CD4-positive, alpha-beta T cell treated with Interleukin-2 at 100 ng/mL for 4 hours (primary cell): ENCODE results near the gene CDH1.

Source experiments
- DNase-seq: peaks from one replicate; pipeline ENCODE4 v3.0.0-alpha.2; 2020; ENCODE audit warnings: low spot score

Gene CDH1

DNA sequence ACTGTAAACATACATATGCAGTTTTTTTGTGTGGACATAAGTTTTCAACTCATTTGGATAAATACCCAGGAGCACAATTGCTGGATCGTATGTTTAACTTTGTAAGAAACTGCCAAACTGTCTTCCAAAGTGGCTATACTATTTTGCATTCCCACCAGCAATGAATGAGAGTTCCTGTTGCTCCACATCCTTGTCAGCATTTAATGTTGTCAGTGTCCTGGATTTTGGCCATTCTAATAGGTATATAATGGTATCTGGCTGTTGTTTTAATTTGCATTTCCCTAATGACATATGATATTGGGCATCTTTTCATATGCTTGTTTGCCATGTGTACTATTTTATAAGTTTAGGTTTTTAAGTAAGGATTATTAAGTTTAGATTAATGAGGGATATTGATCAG is 120.4 kb downstream of the CDH1 start:
- DNase-seq, result no peak

DNA sequence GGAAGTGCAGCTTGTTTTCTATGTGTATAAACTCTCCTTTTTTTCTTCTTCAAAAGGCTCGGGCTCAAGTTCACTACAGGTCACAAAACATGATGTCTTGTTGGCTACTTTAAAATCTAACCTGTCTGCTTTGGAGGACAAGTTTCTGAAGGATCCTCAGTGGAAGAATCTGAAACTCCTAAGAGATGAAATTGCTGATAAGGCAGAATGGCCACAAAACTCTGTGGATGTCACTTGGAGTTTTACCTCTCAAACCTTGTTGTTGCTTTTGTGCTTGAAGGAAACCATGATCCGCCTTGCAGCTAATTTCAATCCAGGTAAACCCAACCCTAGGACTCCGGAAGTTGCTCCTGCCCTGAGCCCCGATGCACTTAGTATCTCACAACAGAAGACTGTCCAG is 122.7 kb downstream of the CDH1 start:
- DNase-seq, result no peak

DNA sequence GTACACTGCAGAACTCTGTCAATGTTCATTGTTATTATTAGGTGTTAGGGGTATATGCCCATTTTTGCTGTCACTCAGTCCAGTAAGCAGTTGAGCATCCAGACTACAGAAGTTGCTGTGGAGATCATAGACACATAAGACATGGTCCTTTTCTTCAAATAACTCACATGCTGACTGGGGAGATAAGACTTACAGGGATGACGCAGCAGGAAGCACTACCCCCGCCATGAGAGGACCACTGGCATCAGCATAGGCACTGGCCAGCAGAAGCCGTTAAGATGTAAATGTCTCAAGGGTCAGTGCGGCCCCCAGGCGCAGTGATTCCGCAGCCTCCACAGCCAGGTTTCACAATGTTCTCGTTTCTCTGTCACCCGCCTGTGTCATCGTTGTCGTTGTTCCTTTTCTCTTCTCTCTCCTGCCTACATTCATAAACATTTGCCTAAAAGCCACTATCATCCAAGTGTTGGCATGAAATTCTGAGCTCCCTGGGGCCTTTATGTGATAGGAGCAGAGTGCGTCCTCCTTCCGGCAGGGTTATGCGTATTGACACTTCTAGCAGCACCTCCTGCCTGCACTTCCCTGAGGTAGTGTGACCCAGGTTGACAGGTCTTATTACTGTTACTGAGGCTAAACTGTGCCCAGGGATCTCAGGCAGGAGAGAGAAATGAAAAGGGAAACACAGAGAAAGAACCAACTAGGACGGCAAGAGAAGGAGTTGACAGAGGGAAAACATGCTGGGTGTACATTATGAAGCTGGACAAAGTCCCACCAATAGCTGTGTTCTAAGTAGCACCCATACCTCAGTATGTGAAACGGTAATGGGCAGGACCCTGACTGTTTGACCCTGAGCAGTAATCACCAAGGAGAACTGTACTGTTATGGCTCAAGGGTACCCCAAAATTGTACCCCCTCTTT is 124.1 kb downstream of the CDH1 start:
- DNase-seq, result no peak

DNA sequence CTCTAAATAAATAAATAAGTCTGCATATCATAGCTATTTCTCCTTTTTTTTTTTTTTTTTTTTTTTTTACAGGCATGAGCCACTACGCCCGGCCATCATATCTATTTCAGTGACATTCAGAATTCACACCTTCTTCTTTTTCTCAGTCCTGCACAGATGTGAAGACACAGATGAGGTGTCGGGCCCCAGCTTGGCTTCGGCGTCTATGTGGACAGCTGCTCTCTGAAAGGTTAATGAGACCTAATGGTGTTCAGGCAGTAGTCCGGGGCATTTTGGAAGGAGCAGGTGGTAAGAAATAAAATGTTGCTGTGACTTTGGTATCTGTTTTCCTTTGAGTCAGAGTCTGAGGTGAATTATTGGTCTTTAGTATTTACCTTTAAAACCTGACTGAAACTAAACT is 129.8 kb downstream of the CDH1 start:
- no peak for DNase-seq

DNA sequence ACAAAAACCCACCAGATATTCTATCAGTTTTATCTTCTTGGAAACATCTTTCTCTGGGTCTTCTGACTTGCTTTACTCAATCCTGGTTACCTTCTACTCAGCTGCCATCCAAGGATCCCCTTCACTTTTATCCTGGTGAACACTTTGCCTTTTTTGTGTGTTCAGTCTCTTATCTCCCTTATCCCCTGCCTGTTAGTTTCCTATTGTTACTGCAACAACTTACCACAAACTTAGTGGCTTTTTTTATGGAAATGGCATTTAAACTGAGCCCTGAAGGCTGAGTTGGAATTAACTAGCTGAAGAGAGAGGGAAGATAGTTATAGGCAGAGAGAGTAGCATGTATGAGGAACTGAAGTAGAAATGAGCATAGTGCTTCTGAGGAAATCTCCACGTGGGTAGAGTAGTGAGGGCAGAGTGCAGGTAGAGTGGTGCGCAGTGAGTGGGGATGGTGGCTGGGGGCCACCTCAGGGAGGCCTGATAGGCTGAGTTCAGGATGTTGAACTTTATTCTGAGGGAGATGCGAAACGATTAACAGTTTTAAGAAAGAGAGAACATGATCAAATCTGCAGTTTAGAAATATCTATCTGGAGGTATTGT is 132.5 kb downstream of the CDH1 start:
- no peak for DNase-seq

DNA sequence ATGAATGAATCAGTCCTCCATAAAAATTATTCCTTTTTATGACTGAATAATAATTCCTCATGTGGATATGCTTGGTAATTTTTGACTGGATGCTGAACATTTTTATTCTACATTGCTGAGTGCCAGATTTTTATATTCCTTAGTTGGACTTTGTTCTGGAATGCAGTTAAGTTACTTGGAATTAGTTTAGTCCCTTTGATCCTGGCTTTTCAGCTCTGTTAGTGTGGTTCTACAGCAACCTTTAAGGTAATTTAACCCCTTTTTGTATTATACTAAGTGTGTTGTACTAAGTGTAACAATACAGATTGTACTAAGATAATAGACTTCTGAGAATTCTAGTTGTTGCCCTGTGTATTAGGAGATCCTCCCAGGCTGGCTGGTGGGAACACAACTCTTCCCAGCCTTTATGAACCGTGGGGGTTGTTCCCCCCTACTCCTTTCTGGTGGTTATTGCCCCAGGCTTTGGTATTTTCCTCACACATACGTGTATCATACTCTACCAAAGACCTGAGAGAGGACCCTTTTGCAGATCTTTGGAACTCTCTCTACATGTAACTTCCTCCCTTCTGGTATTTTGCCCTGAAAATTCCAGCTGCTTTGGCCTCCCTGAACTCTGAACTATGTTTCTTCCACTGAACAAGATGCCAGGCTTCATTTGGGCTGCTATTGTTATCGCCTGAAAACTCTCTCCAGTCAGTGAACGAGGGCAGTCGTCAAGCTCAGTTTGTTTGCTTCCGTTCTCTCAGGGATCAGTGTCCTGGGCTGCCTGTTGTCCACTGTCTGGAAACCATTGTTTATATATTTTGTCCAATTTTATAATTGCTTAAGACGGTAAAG is 136.8 kb downstream of the CDH1 start:
- DNase-seq, result no peak

DNA sequence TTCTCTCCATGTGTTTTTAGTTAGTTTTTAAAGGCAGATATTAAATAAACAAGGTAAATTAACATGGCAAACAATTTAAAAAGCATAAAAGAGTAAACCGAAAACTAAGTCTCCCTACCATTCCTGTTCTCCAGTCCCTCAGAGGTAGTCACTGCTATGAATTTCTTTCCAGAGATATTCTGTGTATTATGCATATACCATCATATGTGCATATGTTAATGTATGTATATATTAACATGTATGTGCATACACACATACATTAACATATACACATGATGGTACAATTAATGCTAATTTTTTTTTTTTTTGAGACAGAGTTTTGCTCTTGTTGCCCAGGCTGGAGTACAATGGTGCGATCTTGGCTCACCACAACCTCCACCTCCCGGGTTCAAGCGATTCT is 138.8 kb downstream of the CDH1 start:
- DNase-seq, result no peak

DNA sequence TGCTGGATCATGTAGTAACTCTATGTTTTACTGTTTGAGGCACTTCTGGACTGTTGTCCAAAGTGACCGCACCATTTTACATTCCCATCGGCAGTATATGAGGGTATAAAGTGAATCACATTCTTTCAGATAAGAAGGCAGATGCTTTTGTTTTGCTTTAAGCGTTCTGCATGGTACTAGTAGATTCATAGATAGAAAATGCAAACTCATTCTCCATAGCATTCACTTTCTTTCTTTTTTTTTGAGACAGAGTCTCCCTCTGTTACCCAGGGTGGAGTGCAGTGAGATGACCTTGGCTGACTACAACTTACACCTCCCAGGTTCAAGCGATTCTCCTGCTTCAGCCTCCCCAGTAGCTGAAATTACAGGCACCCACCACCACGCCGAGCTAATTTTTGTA is 146.6 kb downstream of the CDH1 start:
- DNase-seq, result no peak

DNA sequence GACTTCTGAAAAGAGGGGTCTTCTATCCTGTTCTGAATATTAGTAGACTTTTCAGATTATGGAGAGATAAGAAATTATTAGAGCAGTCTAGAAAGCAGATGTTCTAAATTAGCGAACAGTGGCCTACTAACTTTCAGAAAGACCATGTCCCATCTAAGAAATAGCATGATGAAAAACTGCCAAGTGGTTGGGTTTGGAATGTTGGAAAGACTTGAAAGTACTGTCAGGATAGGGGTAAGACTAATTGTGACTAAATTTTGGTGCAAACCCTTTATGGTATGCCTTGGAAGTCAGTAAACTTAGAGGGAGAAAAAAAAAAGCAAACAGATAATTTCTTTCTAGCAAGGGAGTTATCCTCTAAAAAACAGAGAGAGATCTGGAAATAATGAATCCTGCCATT is 147.3 kb downstream of the CDH1 start:
- DNase-seq, result no peak
